ENCODE results near the gene SNAP47.
A peak's percentile ranks its signal among the peaks of the same experiment; 100 is the strongest.

Gene SNAP47

DNA sequence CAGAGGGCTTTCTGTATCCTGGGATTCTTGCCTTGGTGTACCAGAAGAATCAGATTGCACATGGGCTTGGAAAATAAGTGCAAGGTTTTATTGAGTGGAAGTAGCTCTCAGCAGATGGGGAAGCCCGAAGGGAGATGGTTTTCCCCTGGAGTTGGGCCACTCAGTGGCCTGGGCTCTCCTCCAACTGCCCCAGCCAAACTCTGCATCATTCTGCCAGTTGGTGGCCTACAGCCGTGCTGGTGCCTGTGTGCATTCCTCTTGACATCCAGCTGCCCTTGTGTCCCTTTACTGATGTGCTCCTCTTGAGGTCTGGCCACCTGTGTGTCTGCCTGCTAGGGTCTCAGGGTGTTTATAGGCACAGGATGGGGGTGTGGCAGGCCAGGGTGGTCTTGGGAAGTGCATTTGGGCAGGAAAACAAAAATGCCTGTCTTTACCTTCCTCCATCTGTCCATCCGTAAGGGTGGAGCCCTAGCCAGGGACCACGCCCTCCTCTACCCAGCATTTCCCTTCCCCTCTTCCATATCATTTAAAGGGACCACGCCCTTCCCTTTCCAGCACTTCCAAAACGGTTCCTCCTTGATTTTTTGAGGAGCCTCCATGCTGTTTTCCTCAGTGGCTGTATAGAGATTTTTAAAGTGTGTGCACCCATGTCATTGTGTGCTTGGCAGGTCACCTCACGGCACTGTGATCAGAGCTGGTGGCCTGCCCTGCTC lies 18.9 kb downstream of the SNAP47 start:
- no peak for DNase-seq

GRCh38 chr1:227754958-227755357 lies 19.7 kb downstream of the SNAP47 start:
- DNase-seq: no peak

GRCh38 chr1:227756172-227756959 lies 21.1 kb downstream of the SNAP47 start:
- no peak for DNase-seq

GRCh38 chr1:227757781-227758180 lies 22.5 kb downstream of the SNAP47 start:
- no peak for DNase-seq

DNA sequence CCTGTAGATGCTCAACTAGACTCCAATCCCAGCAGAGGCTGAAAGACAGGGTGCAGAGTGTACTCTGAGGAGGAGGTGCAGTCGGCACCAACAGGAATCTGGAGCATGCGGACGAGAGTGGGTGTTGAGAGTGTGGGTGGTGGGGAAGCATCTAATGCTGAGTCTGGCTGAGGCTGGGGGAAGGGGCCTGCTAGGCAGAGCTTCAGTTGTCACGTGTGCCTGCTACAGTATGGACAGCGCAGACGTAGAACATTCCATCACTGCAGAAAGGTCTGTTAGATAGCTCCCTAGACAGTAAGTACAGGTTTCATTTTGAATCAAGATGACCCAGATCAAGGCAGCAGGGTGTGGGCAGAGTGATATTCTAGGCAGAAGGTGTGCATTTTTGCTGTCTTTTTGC lies 23.1 kb downstream of the SNAP47 start:
- DNase-seq: no peak

GRCh38 chr1:227759341-227760300 lies 24.4 kb downstream of the SNAP47 start:
- no peak for DNase-seq

- DNase-seq: no peak
Observed at GRCh38 chr1:227760377-227760776, 25.1 kb downstream of the SNAP47 start.

DNA sequence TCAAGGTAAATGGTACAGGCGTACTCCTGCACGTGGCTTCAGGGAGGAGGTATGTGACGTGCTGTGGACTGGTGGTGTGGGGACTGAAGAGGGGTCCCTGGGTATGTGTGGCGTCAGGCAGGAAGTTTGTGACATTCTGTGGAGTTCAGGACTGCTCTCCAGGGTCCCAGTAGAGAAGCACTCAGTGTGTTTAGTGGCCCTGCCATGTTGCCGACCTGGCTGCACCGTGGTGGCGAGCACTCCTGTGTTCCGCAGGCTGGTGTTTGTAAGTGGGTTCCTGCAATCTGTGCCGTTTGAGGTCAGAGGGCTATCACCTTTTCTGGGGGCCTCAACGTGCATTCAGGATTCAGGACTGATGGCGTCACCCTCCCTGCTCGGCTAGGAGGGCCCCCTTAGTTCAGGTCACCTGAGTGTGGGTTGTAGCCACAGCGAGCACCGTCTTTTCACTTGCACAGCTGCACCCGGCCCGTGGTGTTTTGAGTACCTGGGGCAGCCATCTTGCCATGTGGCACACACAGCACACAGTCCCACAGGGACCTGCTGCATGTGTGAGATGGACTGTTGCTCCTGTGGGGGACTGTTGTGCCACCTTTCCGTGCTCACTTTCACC lies 26.5 kb downstream of the SNAP47 start:
- DNase-seq: no peak

DNA sequence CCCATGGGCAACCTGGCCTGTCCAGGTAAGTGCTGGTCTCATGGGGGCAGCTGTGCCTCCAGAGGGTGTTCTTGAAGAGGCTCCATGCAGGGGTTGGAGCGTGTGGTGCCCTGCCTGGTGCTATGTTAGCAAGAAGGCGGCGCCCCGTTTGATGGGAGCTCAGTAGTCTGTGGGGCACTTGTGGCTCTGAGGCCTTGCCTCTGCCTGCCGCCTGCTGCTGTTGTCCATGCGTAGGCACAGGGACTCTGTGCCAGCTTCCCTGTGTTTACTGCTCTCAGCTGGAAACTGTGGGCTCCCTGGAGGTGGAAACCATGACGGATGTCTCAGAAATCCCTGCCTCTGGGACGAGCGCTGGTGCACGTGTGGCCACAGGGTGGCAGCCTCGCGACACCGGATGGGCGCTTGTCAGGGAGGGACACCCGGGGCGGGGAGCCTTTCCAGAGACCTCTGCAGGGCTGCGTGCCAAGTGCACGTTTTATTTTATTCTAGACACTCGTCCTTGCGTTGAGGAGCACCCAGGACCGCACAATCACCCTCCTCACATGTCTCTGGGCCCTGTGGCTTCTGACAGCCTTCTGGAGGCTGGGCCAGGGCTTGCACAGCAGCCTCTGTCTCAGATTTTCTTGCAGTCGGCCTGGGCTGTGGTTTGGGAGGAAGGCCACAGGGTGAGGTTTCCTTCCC lies 27.1 kb downstream of the SNAP47 start:
- peak; percentile 93 for DNase-seq

DNA sequence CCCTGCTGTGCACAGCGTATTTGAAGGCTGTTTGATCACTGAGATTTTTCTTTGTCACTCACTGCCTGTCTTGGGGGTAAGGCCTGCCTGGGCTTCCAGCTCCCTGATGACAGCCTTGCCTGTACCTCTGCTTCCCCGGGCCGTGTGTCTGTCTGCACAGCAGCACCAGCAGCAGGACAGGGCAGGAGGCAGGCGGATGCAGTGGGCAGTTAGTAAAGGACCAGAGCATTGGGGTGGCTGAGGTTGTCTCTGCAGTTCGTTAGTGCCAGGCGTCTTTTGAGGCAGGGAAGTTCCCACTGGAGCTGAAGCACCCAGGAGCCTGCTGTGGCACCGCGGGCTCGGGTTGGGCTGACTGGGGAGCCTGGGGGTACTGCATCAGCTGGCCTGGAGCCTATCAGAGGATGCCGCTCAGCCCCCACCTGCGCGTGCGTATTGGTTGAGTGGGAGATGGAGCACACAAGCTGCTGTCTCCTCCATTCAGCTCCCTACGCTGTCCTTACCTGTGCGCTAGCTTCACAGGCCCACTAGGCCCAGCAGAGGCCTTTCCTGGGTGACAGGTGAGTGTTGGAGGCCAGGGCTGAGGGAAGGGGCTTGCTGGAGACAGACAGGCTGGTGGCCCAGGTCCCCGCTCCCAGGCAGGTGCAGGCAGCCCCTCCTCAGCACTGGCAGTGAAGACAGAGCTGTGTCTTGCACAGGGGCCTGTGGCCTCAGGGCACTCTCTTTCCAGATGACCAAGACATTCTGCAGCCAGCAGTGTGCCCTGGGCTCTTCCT lies 28.2 kb downstream of the SNAP47 start:
- DNase-seq: no peak

GRCh38 chr1:227764019-227764391 lies 28.8 kb downstream of the SNAP47 start:
- DNase-seq: peak; percentile 17

DNA sequence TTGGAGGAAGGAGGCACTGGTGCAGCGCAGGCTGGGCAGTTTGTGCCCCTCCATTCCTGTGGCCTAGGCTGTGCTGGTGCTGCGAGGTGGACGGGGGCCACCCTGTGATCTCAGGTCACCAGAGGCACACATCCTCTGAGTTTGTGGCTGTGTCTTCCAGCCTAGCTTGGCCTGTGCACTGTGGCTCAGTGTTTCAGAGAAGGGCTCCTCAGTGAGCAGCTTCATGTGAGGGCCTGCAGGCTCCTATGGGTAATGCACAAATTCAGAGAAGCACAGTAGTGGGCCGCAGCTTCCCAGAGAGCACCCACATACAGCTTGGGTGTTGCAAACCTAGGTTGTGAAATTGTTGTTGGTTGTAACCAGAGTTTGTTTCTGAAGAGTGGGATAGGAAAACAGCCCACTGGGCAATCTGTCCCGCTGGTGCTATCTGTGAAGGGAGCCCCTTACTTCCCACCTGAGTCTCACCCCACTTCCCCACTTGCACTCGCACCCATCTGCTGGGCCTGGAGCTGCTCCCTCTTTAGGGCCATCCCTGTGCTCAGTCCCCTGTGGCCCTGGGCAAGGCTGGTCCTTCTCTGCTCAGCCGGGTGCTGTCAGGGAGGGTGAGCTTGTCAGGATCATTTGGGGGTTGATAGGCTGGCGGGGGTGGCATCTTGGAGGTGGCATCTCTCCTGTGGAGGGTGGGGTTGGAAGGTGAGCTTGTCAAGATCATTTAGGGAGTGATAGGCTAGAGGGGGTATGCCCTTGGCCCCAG lies 30.2 kb downstream of the SNAP47 start:
- DNase-seq: no peak

DNA sequence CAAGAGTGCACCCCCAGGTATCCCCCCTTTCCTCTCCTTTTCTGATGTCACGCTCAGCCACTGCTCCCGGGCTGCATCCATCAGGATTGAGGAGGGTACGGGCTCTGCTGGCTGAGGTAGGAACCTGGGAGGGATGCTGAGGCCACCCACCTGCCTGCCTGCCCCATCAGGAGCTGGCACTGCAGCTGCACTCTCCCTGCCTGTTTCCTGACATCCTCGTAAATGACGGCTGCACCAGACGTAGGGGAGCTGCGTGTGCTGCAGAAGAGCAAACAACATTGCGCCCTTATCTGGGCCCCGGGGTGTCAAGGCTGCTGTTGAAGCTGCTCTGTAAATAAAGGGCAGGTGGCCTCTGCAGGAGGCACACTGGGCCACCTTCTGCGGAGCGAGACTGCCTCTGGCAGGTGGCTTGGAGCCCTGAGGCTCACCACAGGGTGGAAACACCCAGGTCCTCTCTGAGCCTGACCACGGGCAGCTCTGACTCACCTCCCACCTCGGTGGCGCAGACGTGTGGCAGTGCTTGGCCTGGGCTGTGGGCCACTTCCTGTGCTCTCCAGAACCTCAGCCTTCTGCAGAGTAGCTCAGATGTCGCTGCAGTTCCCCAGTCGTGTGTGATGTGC lies 30.9 kb downstream of the SNAP47 start:
- peak; percentile 82 for DNase-seq

DNA sequence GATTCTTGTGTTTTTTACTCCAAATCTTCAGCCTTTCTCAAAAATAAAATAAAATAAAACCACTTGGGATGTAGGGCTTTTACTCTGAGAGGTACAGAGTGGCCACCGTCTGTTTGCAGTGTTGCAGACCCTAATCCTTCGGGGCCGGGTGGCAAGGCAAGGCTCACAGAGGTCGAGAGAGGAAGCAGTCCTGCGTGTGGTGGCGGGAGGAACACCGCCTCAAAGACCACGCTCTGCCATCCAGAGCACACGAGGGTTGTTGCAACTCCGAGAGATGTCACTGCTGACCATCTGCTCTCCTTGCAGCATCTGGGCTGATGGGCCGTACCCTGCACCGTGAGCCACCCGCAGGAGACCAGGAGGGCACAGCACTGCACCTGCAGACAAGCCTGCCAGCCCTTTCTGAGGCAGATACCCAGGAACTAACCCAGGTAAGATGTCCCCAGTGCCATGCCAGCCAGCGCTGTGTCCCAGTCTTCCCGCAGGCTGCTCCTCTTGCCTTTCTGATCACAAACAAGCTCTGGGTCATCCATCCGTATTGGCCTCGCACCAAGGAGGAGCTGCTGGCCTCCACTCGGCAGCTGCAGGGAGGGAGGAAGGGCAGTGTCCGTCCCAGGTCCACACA lies 31.5 kb downstream of the SNAP47 start:
- no peak for DNase-seq

- no peak for DNase-seq
Observed at GRCh38 chr1:227767401-227768124, 32.3 kb downstream of the SNAP47 start.

- no peak for DNase-seq
Observed at GRCh38 chr1:227768125-227768439, 32.8 kb downstream of the SNAP47 start.

DNA sequence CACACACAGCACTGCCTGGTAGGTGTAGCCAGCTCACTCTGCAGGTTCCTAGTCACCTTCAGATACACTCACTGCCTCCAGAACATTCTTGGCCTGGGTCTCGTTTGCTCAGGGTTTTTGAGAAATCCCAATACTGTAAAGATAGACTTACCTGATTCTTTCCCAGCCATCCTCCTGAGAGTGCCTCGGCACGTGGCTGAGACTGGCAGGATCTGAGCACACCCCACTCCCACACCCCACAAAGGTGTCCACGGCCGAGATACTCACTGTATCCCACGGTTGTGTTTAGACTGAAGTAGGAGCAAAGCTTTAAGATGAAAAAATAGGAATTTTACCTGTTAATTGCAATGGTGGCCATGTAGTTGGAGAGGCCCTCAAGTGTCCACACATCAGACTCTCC lies 33.4 kb downstream of the SNAP47 start:
- no peak for DNase-seq

DNA sequence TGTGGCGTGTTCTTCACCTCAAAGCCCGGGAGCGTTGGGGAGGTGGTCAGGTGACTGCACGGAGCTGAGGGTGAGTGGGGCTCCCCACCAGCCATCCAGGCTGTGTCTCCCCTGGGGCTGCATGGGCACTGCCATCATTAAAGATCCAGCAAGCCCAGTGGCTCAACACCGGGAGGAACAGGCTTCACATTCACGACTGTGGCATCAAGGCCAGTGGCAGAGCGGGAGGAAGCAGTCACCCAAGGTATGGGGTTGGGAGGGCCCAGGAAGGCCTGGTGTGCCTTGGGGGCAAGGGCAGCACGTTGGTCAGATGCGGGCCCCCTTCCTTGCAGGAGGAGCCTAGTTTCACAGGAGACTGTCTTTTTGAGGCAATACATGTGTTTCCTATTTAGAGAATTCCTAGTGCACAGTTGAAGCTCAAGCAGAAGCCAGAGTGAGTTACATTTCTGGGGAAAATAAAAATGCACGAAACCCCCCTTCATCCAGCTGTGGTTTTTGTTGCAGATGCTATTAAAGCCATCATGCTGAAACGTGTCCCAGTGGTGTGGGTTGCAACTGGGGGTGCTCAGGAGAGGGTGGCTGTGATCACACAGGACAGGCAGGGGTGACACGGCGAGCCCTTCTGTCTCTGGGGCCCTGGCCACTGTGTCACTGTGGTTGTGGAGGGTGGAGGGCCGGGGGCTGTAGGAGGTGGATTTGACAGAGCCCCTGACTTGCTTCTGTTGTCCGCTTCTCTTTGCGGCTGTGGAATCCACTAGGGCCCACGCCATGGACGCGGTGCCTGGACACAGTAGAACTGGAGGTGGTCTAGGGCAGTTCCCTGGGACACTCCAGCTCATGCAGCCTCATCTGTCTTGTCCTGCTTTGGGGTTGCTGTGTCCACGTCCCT lies 34.1 kb downstream of the SNAP47 start:
- DNase-seq: no peak

Data from CD4-positive, alpha-beta T cell treated with Interleukin-17A for 4 hours (primary cell).